ENCODE results near the gene WDR86. TPM values are rescaled to one million over a fixed set of nuclear protein-coding genes. Genes with fewer than 3 reads are reported as not detected.
A peak's percentile ranks its signal among the peaks of the same experiment; 100 is the strongest.

The WDR86 gene
- total RNA-seq, 2 experiments from 2014 or later = 0.25 TPM

DNA sequence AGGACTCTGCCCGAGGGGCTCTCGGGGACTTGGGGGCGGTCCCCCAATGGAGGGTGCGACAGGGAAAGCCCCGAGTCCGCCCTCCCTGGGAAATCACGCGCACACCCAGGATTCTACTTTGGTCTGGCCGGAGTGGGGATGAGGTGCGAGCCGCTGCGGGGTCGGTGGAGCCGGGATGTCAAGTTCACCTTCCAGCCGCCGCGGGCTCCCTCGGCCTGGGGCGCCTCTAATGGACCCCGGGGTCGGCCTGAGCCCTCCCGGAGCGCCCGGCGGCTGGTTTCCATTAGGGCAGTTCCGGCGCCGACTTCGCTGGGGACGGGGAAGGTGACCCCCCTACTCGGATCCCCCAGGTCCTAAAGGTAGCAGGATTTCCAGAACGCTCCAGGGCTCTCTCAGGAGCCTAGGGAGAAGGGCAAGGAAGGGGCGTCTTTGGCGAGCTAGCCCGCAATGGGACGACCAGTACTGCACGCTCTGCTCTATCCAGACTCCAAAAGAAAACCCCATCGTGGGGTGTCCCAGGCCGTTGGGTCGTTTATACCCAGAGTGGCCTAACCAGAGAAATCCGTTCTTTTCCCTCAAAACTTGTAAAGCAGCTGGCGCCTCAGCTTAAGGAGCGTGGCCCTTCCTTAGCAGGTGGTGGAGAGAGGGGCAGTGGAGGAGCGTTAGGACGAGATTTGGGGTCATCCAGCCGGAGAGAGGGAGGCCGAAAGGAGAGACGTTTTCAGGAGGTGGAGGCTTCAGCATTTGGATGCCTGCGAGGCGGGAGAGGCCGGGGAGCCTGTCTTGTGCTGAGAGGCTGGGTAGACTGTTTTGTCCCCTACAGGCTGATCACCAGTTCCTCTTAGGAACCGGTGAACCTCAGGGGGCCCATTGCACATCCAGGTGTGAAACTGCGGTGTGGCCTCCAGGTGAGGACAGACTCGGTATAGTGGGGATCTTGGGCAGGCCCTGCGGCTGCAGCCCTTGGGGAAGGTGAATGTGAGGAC, 860 bp upstream of the WDR86 start:
- POLR2A ChIA-PET = interaction anchor here (0.5 to 1.0 kb wide), 3 partner anchors 22 to 109 kb away, joined by 3 to 7 read pairs (median 3); partner anchors contain the start of gene RHEB
- CTCF ChIA-PET = interaction anchor here (7.2 kb wide), 1 partner anchor 38 kb away, joined by 35 read pairs; no protein-coding TSS in a partner anchor
- no peak for ATAC-seq

DNA sequence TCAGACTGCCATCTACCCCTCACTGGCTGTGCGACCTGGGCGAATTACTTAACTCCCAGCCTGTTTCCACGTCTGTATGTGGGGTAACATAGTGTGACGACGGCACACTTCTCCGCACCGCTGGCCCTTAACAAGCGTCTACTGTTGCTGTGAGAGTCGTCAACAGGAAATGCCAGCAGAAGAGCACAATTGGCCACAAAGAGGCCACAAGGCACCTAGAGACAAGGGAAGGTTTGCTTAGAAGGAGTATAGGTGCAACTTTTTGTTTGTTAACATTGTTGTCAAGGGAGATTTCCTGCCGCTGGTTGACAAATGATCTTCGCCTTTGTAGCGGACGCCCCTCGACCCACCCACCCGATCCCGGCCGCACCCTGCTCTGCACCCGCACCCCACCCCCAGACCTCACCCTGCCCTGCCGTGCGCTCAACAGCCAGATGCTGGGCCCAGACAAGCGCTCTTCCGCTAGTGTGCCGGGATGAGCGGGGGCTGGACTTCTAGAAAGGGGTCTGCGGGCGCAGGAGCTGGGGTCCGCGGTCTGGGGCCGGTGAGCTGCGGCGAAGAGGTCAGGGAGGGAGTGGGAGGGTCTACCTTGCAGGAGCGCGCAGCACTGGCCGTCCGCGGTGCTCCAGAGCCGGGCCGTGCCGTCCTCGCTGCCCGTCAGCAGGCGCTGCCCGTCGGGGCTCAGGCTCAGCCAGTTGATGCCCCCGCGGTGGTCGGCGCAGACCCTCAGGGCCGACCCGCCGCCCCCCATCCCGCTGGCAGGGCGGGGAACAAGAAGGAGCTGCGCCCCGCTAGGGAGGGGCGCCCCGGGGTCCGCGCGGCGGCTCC, 785 bp downstream of the WDR86 start:
- H3K9me3 Mint-ChIP-seq = no peaks in the 10 kb centered on the region
- H3K27me3 Mint-ChIP-seq = peaks cover 30% of the 10 kb centered on the region
- ChIA-PET CTCF (no interaction called here), POLR2A (interaction anchor here (0.7 to 1.1 kb wide), 5 partner anchors 19 to 66 kb away, joined by 3 to 7 read pairs (median 3); no protein-coding TSS in a partner anchor)
- TF ChIP-seq, protein P1, sequence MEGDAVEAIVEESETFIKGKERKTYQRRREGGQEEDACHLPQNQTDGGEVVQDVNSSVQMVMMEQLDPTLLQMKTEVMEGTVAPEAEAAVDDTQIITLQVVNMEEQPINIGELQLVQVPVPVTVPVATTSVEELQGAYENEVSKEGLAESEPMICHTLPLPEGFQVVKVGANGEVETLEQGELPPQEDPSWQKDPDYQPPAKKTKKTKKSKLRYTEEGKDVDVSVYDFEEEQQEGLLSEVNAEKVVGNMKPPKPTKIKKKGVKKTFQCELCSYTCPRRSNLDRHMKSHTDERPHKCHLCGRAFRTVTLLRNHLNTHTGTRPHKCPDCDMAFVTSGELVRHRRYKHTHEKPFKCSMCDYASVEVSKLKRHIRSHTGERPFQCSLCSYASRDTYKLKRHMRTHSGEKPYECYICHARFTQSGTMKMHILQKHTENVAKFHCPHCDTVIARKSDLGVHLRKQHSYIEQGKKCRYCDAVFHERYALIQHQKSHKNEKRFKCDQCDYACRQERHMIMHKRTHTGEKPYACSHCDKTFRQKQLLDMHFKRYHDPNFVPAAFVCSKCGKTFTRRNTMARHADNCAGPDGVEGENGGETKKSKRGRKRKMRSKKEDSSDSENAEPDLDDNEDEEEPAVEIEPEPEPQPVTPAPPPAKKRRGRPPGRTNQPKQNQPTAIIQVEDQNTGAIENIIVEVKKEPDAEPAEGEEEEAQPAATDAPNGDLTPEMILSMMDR (IDR thresholded peaks at IDR 0.05) = no peak
- peak; percentile 74 for ATAC-seq
- intact Hi-C loops (cut with micrococcal nuclease) = no loop called here
- peak; percentile 60 for DNase-seq
- peak overlapping the region; percentile 24 for H3K27ac Mint-ChIP-seq
- no peaks in the 10 kb centered on the region for H3K36me3 Mint-ChIP-seq (ENCODE audit: low read depth)
- H3K4me3 Mint-ChIP-seq = peak overlapping the region; percentile 64
- H3K4me1 Mint-ChIP-seq (ENCODE audit: low read depth) = peaks cover 28% of the 10 kb centered on the region

More for the DNA sequence above, 860 bp upstream of the WDR86 start:
- TF ChIP-seq, protein P1 (IDR thresholded peaks at IDR 0.05) = no peak
- Mint-ChIP-seq H3K36me3 (ENCODE audit: low read depth) (no peaks in the 10 kb centered on the region), H3K4me3 (peak overlapping the region; percentile 42), H3K4me1 (ENCODE audit: low read depth) (peaks cover 35% of the 10 kb centered on the region), H3K27ac (no peak overlapping the region), H3K9me3 (peaks cover 4% of the 10 kb centered on the region), H3K27me3 (peaks cover 30% of the 10 kb centered on the region)
- DNase-seq = no peak
- intact Hi-C loops (cut with micrococcal nuclease) = no loop called here

DNA sequence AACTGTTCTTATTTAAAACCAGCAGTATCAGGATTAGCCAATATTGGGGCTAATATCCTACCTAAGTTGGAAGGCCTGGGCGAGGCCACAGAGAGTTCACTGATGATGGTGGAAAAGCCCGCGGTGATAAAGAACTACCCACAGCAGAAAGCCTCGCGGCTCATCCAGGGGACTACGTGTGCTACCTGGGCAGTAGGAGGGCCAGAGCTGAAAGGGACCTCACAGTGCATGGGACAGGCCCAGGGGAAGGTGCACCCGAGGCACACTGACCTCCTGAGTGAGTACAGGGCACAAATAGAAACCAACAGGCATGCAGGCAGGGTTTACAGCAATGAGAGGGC, 1.4 kb downstream of the WDR86 start:
- Mint-ChIP-seq H3K4me3 (peak overlapping the region; percentile 64), H3K4me1 (ENCODE audit: low read depth) (peaks cover 23% of the 10 kb centered on the region), H3K27ac (peak overlapping the region; percentile 24), H3K27me3 (peaks cover 30% of the 10 kb centered on the region), H3K9me3 (no peaks in the 10 kb centered on the region), H3K36me3 (ENCODE audit: low read depth) (no peaks in the 10 kb centered on the region)
- intact Hi-C loops (cut with micrococcal nuclease) = no loop called here
- CTCF ChIA-PET = no interaction called here
- TF ChIP-seq, protein P1 (IDR thresholded peaks at IDR 0.05) = no peak
- ATAC-seq = no peak
- POLR2A ChIA-PET = no interaction called here
- DNase-seq = no peak

DNA sequence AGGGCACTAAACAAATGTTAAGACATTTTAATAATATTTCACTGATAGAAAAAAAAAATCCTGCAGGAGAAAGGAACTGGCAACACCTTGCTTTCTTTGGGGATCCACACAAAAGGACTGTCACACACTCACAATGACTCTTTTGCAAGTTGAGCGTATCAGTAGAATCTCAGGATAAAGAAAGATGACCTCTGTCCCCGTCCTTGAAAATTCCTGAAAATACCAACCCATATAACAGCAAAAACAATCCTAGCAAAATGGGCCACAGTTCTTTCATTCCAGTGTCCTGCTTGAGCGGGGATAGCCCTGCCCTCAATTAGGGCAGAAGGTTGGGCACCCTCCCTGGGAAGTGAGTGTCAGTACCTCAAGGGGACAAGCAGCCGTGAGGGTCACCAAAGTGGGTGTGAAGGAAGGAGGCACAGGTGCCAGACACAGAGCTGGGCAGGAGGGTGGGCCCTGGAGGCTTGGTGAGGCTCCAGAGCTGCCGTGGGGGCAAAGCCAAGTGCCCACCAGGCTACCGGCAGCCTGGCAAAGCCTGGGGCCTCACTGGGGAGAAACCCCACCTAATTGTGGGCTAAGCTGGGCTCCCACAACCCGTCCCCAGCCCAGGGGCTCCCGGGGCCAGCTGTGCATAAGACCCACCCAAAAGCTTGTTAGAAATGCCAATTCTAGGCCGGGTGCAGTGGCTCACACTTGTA, 2.8 kb downstream of the WDR86 start:
- ChIA-PET POLR2A (no interaction called here), CTCF (interaction anchor here (0.6 kb wide), 1 partner anchor 41 kb away, joined by 3 read pairs; no protein-coding TSS in a partner anchor)
- Mint-ChIP-seq H3K27me3 (peaks cover 20% of the 10 kb centered on the region), H3K4me3 (no peak overlapping the region), H3K36me3 (ENCODE audit: low read depth) (no peaks in the 10 kb centered on the region), H3K4me1 (ENCODE audit: low read depth) (peaks cover 12% of the 10 kb centered on the region), H3K27ac (no peak overlapping the region), H3K9me3 (no peaks in the 10 kb centered on the region)
- no peak for ATAC-seq
- TF ChIP-seq, protein P1 (IDR thresholded peaks at IDR 0.05) = no peak
- DNase-seq = no peak
- intact Hi-C loops (cut with micrococcal nuclease) = no loop called here

All from activated CD8-positive, alpha-beta T cell treated with anti-CD3 and anti-CD28 coated beads for 36 hours (primary cell).